ENCODE measurements around the gene CYTH3. TPM values are rescaled to one million over a fixed set of nuclear protein-coding genes. Genes with fewer than 3 reads are reported as not detected.

The CYTH3 gene
- polyA plus RNA-seq, 1 donor (not counting 4 experiments of a cell fraction or from before 2014, with no cell fraction given), result 28.4 TPM

DNA sequence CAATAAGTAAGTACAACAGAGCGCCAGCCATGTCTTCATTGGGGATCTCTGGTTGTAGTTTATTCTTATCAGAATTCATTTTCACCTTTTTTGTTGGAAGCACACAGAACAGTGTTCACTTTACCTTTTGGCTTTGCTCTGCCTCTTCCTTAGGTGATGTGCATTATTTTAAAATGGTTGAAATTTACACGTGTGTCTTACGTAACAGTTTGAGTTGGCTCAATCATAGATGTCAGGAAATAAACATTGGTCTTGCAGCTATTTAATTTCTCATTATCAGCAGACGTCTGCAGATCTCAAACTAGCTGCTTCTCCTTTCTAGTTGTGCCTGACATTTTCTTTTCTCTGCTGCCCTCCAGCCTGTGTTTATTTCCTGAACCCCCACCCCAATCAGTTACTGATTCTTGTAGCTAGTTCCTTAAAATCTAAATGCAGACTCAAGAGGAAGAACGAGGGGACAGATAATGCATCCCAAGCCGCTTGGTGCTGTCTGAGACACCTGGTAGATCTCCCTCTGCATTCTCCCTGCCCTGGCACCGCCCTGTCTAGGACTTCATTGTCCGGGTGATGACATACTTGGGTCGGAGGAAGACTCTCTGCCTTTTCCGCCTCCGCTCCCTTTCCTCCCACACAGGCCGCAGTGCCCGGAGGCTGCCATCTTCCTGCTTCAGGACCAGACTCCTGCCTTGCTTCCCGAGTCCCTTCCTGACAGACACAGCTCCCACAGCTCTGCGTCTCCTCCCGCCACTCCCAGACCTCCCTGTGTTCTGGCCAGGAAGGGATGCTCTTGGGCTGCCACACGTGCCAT lies 133.0 kb downstream of the CYTH3 start:
- Histone ChIP-seq H3K4me2 (ENCODE audit: control insufficient read depth, extremely low read depth, insufficient read depth, low read depth, low read length) (no peak overlapping the region), H3K4me1 (ENCODE audit: control insufficient read depth, extremely low read depth, insufficient read depth, low read length) (no peaks in the 10 kb centered on the region), H3K9me3 (ENCODE audit: control insufficient read depth, low read depth, low read length) (no peaks in the 10 kb centered on the region), H4K20me1 (ENCODE audit: control insufficient read depth, extremely low read depth, insufficient read depth, low read length) (no peaks in the 10 kb centered on the region), H3K9me1 (ENCODE audit: control insufficient read depth, extremely low read depth, insufficient read depth, low read length) (no peaks in the 10 kb centered on the region), H3K27ac (ENCODE audit: control insufficient read depth, insufficient read depth, low read length) (no peak overlapping the region), H3K36me3 (ENCODE audit: control insufficient read depth in 2 of 2, extremely low read depth in 1 of 2, insufficient read depth in 2 of 2, low read length in 2 of 2) (peaks cover 16% of the 10 kb centered on the region in 2 experiments), H3K79me2 (ENCODE audit: control insufficient read depth, insufficient read depth, low read length) (peaks cover under 1% of the 10 kb centered on the region), H3K4me3 (ENCODE audit: control insufficient read depth in 2 of 3, extremely low read depth in 1 of 3, insufficient read depth in 2 of 3, low read depth in 1 of 3, low read length in 3 of 3) (no peak overlapping the region), H3K9ac (ENCODE audit: control insufficient read depth, extremely low read depth, insufficient read depth, low read length) (no peak overlapping the region), H3K27me3 (ENCODE audit: control insufficient read depth, extremely low read depth, insufficient read depth, low read length) (no peaks in the 10 kb centered on the region), H2AFZ (ENCODE audit: control insufficient read depth, low read length) (no peak overlapping the region)
- TF ChIP-seq CTCF (optimal IDR thresholded peaks at IDR 0.05 in 1 of 3, IDR thresholded peaks at IDR 0.05 in 1 of 3, conservative IDR thresholded peaks at IDR 0.05 in 1 of 3; ENCODE audit: extremely low read depth in 1 of 3, insufficient read depth in 2 of 3, low read length in 3 of 3) (no peak), EZH2 (IDR thresholded peaks at IDR 0.05; ENCODE audit: low read length) (no peak)
- DNase-seq (ENCODE audit: low read depth, low spot score) (no peak), FAIRE-seq (no peak)
- dilution Hi-C loops (cut with MboI; ENCODE audit: extremely low pct_ligation_motif_present, low sequenced_read_pairs), result no loop called here

DNA sequence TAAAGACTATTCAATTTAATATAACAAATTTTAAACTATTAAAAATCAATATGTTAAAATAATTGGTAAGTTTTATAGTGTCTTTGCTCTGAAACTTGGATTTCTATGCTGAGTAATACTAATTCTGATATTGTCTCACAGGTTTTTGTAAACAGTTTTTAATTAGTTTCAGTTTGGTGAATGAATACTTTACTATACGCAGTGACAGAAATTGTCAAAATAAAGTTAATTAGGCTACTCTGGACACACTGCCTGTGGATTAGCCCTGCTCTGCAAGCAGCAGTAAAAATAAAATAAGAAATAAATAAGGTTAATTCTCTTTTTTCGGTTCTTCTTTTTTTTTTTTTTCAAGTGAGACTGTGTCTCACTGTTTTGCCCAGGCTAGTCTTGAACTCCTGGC lies 135.9 kb downstream of the CYTH3 start:
- peaks cover 8 to 10% of the 10 kb centered on the region in 2 experiments for H3K36me3 ChIP-seq (ENCODE audit: control insufficient read depth in 2 of 2, extremely low read depth in 1 of 2, insufficient read depth in 2 of 2, low read length in 2 of 2)
- no peak for TF ChIP-seq EZH2 (IDR thresholded peaks at IDR 0.05; ENCODE audit: low read length)
- no peak for TF ChIP-seq CTCF (optimal IDR thresholded peaks at IDR 0.05 in 1 of 3, IDR thresholded peaks at IDR 0.05 in 1 of 3, conservative IDR thresholded peaks at IDR 0.05 in 1 of 3; ENCODE audit: extremely low read depth in 1 of 3, insufficient read depth in 2 of 3, low read length in 3 of 3)
- no peak overlapping the region for H3K27ac ChIP-seq (ENCODE audit: control insufficient read depth, insufficient read depth, low read length)
- no peaks in the 10 kb centered on the region for H3K9me3 ChIP-seq (ENCODE audit: control insufficient read depth, low read depth, low read length)
- no peak overlapping the region for H3K4me2 ChIP-seq (ENCODE audit: control insufficient read depth, extremely low read depth, insufficient read depth, low read depth, low read length)
- dilution Hi-C loops (cut with MboI; ENCODE audit: extremely low pct_ligation_motif_present, low sequenced_read_pairs), result no loop called here
- no peaks in the 10 kb centered on the region for H4K20me1 ChIP-seq (ENCODE audit: control insufficient read depth, extremely low read depth, insufficient read depth, low read length)
- DNase-seq (ENCODE audit: low read depth, low spot score), result no peak
- no peak overlapping the region for H2AFZ ChIP-seq (ENCODE audit: control insufficient read depth, low read length)
- peaks cover 5% of the 10 kb centered on the region for H3K79me2 ChIP-seq (ENCODE audit: control insufficient read depth, insufficient read depth, low read length)
- no peak overlapping the region for H3K4me3 ChIP-seq (ENCODE audit: control insufficient read depth in 2 of 3, extremely low read depth in 1 of 3, insufficient read depth in 2 of 3, low read depth in 1 of 3, low read length in 3 of 3)
- no peaks in the 10 kb centered on the region for H3K4me1 ChIP-seq (ENCODE audit: control insufficient read depth, extremely low read depth, insufficient read depth, low read length)
- H3K9me1 ChIP-seq (ENCODE audit: control insufficient read depth, extremely low read depth, insufficient read depth, low read length), result no peaks in the 10 kb centered on the region
- no peak for FAIRE-seq
- H3K9ac ChIP-seq (ENCODE audit: control insufficient read depth, extremely low read depth, insufficient read depth, low read length), result no peak overlapping the region
- no peaks in the 10 kb centered on the region for H3K27me3 ChIP-seq (ENCODE audit: control insufficient read depth, extremely low read depth, insufficient read depth, low read length)
